ENCODE measurements around the gene MLIP.

Gene MLIP, protein sequence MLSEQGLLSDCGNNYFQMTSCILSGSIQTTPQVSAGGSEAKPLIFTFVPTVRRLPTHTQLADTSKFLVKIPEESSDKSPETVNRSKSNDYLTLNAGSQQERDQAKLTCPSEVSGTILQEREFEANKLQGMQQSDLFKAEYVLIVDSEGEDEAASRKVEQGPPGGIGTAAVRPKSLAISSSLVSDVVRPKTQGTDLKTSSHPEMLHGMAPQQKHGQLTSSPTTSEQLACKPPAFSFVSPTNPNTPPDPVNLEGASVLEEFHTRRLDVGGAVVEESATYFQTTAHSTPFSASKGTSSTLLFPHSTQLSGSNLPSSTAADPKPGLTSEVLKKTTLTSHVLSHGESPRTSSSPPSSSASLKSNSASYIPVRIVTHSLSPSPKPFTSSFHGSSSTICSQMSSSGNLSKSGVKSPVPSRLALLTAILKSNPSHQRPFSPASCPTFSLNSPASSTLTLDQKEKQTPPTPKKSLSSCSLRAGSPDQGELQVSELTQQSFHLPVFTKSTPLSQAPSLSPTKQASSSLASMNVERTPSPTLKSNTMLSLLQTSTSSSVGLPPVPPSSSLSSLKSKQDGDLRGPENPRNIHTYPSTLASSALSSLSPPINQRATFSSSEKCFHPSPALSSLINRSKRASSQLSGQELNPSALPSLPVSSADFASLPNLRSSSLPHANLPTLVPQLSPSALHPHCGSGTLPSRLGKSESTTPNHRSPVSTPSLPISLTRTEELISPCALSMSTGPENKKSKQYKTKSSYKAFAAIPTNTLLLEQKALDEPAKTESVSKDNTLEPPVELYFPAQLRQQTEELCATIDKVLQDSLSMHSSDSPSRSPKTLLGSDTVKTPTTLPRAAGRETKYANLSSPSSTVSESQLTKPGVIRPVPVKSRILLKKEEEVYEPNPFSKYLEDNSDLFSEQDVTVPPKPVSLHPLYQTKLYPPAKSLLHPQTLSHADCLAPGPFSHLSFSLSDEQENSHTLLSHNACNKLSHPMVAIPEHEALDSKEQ

DNA sequence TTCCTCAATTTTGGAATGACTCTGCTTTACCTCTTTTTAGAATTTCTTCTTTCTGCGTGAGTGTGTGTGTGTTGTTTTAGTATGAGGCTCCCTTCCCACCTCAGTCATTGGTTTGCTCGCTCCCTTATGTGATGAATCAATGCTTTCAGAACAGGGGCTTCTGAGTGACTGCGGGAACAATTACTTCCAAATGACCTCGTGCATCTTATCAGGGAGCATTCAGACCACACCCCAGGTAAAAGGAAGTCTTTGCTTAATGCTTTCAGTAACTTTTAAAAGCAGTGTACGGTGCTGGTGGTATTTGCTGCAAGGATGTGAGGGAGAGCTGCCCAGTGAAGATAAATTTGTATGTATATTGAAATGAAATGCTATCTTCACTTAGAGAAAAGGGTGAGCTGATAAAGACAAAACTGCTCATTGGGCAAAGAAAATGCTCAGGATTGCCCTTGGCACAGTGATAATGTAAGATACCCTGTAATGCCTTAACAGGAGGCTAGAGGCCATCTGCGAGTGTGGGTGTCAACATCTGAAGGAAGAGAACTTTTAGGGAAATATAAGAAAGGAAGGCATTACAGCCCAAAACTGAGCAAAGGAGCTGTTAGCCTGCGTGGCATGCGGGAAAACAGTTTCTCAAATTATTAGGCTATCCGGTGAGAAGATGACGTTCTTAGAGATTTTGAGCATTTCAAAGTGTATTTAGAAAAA lies at the start of gene MLIP:
Gene MLIP, plus strand, starts transcription at position 103 of the 705 bp plus-strand sequence. Its CDS starts 37 bp downstream, at position 140.
- DNase-seq (ENCODE audit: low read depth) = no peak
- TF ChIP-seq, protein P1, sequence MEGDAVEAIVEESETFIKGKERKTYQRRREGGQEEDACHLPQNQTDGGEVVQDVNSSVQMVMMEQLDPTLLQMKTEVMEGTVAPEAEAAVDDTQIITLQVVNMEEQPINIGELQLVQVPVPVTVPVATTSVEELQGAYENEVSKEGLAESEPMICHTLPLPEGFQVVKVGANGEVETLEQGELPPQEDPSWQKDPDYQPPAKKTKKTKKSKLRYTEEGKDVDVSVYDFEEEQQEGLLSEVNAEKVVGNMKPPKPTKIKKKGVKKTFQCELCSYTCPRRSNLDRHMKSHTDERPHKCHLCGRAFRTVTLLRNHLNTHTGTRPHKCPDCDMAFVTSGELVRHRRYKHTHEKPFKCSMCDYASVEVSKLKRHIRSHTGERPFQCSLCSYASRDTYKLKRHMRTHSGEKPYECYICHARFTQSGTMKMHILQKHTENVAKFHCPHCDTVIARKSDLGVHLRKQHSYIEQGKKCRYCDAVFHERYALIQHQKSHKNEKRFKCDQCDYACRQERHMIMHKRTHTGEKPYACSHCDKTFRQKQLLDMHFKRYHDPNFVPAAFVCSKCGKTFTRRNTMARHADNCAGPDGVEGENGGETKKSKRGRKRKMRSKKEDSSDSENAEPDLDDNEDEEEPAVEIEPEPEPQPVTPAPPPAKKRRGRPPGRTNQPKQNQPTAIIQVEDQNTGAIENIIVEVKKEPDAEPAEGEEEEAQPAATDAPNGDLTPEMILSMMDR (IDR thresholded peaks at IDR 0.05; ENCODE audit: low read length, missing control alignments) = no peak
- no peak within 1 kb of the TSS for H3K4me3 ChIP-seq (replicated peaks; ENCODE audit: low read depth, low read length)

DNA sequence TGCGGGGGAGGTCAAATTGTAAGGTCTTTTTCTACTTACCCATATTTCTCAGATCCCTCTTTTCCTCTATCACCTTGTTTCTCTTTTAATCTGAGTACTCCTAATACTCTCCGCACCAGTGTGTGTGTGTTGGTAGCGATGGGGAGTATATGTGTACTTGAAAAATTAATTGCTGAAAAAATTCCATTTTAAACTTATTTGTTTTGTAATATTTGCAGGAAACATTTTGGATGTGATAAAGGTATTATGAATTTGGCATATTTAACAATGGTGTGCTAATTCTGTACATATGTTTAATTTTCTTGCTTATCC lies 48.1 kb upstream of the MLIP start:
- DNase-seq (ENCODE audit: low read depth) = no peak
- no peak overlapping the region for H3K4me3 ChIP-seq (replicated peaks; ENCODE audit: low read depth, low read length)
- TF ChIP-seq, protein P1 (IDR thresholded peaks at IDR 0.05; ENCODE audit: low read length, missing control alignments) = no peak

DNA sequence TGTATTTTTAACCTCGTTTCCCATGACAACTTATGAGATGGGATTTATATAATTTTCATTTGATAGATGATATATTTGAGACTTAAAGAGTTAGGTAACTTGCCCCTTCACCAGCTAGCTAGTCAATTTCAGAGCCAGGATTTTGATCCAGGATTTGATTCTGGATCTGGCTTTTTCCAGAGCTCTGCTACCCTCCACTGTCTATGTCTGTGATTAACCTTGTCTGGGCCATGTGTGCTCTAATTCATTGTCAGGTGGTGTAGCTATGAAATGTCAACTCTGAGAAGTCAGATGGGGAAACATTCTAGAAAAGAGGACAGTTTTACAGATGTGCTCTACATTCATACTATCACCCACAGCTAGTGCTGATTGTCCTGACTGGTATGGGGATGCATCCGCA lies 42.5 kb upstream of the MLIP start:
- TF ChIP-seq, protein P1 (IDR thresholded peaks at IDR 0.05; ENCODE audit: low read length, missing control alignments) = no peak
- DNase-seq (ENCODE audit: low read depth) = no peak
- no peak overlapping the region for H3K4me3 ChIP-seq (replicated peaks; ENCODE audit: low read depth, low read length)

DNA sequence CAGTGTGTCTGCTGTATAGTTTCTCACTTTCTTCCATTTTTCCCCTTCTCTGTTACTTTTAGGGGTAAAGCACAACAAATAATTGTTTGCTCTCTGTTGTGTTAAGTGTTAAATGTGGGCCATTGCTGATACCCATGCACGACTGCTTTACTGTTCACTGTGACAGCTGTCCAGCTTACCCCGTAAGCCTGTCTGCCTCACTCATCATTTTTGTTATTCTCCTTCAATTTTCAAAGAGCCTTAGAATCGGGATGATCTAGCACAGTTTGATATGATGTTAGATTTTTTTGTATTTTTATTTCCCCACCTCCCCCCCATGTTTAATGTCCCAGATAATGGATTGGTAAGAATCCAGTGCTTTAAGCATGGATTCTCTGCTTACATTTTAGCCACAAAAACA lies 41.2 kb upstream of the MLIP start:
- TF ChIP-seq, protein P1 (IDR thresholded peaks at IDR 0.05; ENCODE audit: low read length, missing control alignments) = no peak
- no peak for DNase-seq (ENCODE audit: low read depth)
- H3K4me3 ChIP-seq (replicated peaks; ENCODE audit: low read depth, low read length) = peak overlapping the region; percentile 32

DNA sequence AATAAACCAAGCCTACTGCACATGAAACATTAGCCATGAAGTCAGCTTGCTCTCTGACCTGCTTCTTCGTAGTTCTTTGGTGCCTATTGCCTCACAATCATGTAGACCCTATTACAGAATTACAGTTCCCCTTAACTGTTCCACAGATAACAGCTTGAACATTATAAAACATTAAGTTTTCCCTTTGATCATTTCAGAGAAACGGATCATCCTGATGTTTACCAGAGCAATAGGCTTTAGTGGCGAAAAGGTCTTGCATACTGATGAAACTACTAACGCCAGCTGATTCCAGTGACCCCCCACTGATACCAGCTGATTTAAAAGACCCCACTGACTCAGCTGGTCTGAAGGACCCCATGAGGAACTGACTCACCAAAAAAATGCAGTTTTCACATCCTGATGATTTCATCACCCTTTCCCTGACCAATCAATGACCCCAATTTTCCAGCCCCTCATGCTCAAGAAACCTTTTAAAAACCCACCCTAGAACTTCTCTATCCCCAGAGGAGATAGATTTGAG lies 39.4 kb upstream of the MLIP start:
- TF ChIP-seq, protein P1 (IDR thresholded peaks at IDR 0.05; ENCODE audit: low read length, missing control alignments) = no peak
- no peak for DNase-seq (ENCODE audit: low read depth)
- no peak overlapping the region for H3K4me3 ChIP-seq (replicated peaks; ENCODE audit: low read depth, low read length)

DNA sequence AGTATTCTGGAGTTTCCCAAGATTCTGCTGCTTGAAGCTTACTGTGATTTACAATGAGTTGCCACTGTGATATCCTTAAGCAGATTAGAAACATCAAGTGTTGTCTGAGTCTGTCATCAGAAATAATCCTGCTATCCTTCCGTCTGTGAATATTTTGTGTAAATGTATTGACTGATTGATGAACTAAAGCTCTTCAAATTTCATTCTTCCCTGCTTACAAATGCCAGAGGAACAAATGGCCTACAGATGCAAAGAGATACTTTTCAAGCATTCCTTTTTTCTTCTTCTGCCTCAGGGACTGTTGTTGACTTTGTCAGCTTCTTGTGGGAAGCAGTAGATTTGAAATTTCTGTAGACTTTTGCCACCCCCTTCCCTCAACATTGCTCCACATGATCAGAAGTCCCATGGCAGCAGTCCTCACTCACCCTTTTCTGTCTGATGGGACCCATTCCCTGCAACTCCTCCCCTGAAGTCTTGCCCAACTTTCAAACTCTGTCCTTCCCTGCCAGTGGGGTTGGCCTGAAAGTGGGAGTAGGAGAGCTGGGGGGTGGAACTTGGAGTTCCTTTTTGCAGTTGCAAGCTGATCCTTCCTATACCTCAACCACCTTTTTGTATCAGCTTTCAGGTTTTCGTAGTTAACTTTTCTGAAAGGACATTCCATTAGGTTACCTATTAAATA lies 38.5 kb upstream of the MLIP start:
- H3K4me3 ChIP-seq (replicated peaks; ENCODE audit: low read depth, low read length) = no peak overlapping the region
- TF ChIP-seq, protein P1 (IDR thresholded peaks at IDR 0.05; ENCODE audit: low read length, missing control alignments) = no peak
- DNase-seq (ENCODE audit: low read depth) = no peak
